ENCODE measurements around the gene TDP2. TPM values are rescaled to one million over a fixed set of nuclear protein-coding genes. Genes with fewer than 3 reads are reported as not detected.

The TDP2 gene
- total RNA-seq, 1 donor from 2014 or later = 44.6 TPM

GRCh38 chr6:24613361-24614042, 53.2 kb downstream of the TDP2 start:
- Mint-ChIP-seq H3K4me1 (no peaks in the 10 kb centered on the region), H3K27ac (ENCODE audit: unreplicated experiment) (no peak overlapping the region), H3K4me3 (no peak overlapping the region), H3K36me3 (ENCODE audit: low read depth) (no peaks in the 10 kb centered on the region), H3K27me3 (ENCODE audit: low read depth) (peaks cover 2% of the 10 kb centered on the region), H3K9me3 (no peaks in the 10 kb centered on the region)
- DNase-seq (ENCODE audit: low read depth, low spot score) = no peak
- no peak for TF ChIP-seq CTCF (conservative IDR thresholded peaks at IDR 0.05)

- Mint-ChIP-seq H3K4me3 (no peak overlapping the region), H3K27ac (ENCODE audit: unreplicated experiment) (no peak overlapping the region), H3K4me1 (no peaks in the 10 kb centered on the region), H3K27me3 (ENCODE audit: low read depth) (peaks cover 2% of the 10 kb centered on the region), H3K36me3 (ENCODE audit: low read depth) (no peaks in the 10 kb centered on the region), H3K9me3 (no peaks in the 10 kb centered on the region)
- DNase-seq (ENCODE audit: low read depth, low spot score) = no peak
- no peak for TF ChIP-seq CTCF (conservative IDR thresholded peaks at IDR 0.05)
Measured at GRCh38 chr6:24610672-24611071, 56.0 kb downstream of the TDP2 start.

GRCh38 chr6:24607310-24608105, 59.2 kb downstream of the TDP2 start:
- Mint-ChIP-seq H3K36me3 (ENCODE audit: low read depth) (no peaks in the 10 kb centered on the region), H3K27me3 (ENCODE audit: low read depth) (no peaks in the 10 kb centered on the region), H3K4me1 (no peaks in the 10 kb centered on the region), H3K4me3 (no peak overlapping the region), H3K27ac (ENCODE audit: unreplicated experiment) (no peak overlapping the region), H3K9me3 (no peaks in the 10 kb centered on the region)
- no peak for TF ChIP-seq CTCF (conservative IDR thresholded peaks at IDR 0.05)
- no peak for DNase-seq (ENCODE audit: low read depth, low spot score)

GRCh38 chr6:24606200-24606930, 60.3 kb downstream of the TDP2 start:
- Mint-ChIP-seq H3K4me1 (no peaks in the 10 kb centered on the region), H3K36me3 (ENCODE audit: low read depth) (no peaks in the 10 kb centered on the region), H3K9me3 (no peaks in the 10 kb centered on the region), H3K27me3 (ENCODE audit: low read depth) (no peaks in the 10 kb centered on the region), H3K27ac (ENCODE audit: unreplicated experiment) (no peak overlapping the region), H3K4me3 (no peak overlapping the region)
- no peak for TF ChIP-seq CTCF (conservative IDR thresholded peaks at IDR 0.05)
- no peak for DNase-seq (ENCODE audit: low read depth, low spot score)

DNA sequence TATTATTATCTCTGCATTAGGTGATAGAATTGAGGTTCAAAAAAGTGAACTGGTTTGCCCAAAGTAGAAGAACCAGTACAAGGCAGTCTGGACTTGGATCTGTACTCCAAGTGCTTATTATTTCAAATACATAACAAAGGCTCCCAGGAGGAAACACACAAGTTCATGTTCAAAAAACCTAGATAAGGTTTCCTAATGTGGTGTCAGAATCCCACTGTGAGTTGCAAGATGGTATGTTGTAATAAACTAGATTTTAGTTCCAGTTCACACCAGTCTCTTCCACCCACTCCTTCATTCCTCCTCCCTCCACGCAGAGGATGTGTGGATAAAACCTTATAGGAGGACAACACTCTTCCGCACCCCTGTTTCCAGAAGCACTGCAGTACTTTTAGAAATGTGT, 63.5 kb downstream of the TDP2 start:
- Mint-ChIP-seq H3K4me3 (no peak overlapping the region), H3K27ac (ENCODE audit: unreplicated experiment) (no peak overlapping the region), H3K27me3 (ENCODE audit: low read depth) (no peaks in the 10 kb centered on the region), H3K4me1 (no peaks in the 10 kb centered on the region), H3K9me3 (no peaks in the 10 kb centered on the region), H3K36me3 (ENCODE audit: low read depth) (no peaks in the 10 kb centered on the region)
- no peak for DNase-seq (ENCODE audit: low read depth, low spot score)
- TF ChIP-seq CTCF (conservative IDR thresholded peaks at IDR 0.05) = no peak

Data from neural crest cell (in vitro differentiated cells).